Panc1 (cell line): ENCODE results near the gene ZNF654. TPM values are rescaled to one million over a fixed set of nuclear protein-coding genes. Genes with fewer than 3 reads are reported as not detected.

Experiments
- ATAC-seq: fragments of 200-7000 bp; cut with Tn5 transposase; 2 replicates; pipeline ENCODE4 v1.9.1; 2020; ENCODE audit warnings: mild to moderate bottlenecking, moderate library complexity
- BruUV-seq: library from RNA; stranded (reverse); fragments of 400-500 nt; replicated peaks from 2 replicates; lab custom pipeline; 2021; lab: Mats Ljungman, UMichigan
- CTCF ChIA-PET: fragments of 300-600 bp; sonication (Branson Sonifier 250); formaldehyde crosslinking; loops from one replicate; lab custom pipeline; 2022; ENCODE audit warnings: antibody characterized with exemption; lab: Charles Lee
- POLR2A ChIA-PET: fragments of 300-600 bp; sonication (Branson Sonifier 250); formaldehyde crosslinking; loops from one replicate; lab custom pipeline; 2022; ENCODE audit warnings: antibody characterized with exemption; lab: Charles Lee
- DNase-seq: peaks from one replicate; pipeline ENCODE4 v3.0.0-alpha.2; 2010; ENCODE audit warnings: low read depth, low spot score
- H3K27ac ChIP-seq: 2 replicates; pipeline ENCODE4 v1.5.1; 2011; ENCODE audit warnings: mild to moderate bottlenecking, low read length, inconsistent platforms
- H3K27me3 ChIP-seq: fragments of 200-500 bp; sonication (Bioruptor generic); 2 replicates; pipeline ENCODE4 v1.6.0; 2014; ENCODE audit warnings: low read length, inconsistent platforms; ENCODE audit not compliant: control insufficient read depth, insufficient read depth
- H3K36me3 ChIP-seq: fragments of 200-500 bp; sonication (Bioruptor generic); 2 replicates; pipeline ENCODE4 v1.5.1; 2014; ENCODE audit warnings: inconsistent platforms, mild to moderate bottlenecking, low read length, moderate library complexity; ENCODE audit not compliant: control insufficient read depth, insufficient read depth
- H3K4me1 ChIP-seq: 2 replicates; pipeline ENCODE4 v1.5.1; 2011; ENCODE audit warnings: inconsistent platforms, mild to moderate bottlenecking, low read length, moderate library complexity; ENCODE audit not compliant: control insufficient read depth, insufficient read depth
- H3K4me3 ChIP-seq, 2 experiments: 2 replicates each; pipeline ENCODE4 v1.5.1; 2011 to 2012; ENCODE audit warnings: low read depth in 2 of 2, low read length in 2 of 2, mild to moderate bottlenecking in 2 of 2, inconsistent platforms in 1 of 2, moderate library complexity in 1 of 2
- H3K9me3 ChIP-seq: fragments of 200-500 bp; sonication (Bioruptor generic); 2 replicates; pipeline ENCODE4 v1.5.1; 2014; ENCODE audit warnings: low read depth, mild to moderate bottlenecking, inconsistent platforms, low read length, moderate library complexity; ENCODE audit not compliant: control insufficient read depth, insufficient read depth
- CTCF ChIP-seq: fragments of 450-650 bp; IDR thresholded peaks from 2 replicates; pipeline ENCODE4 v1.5.1; 2017; ENCODE audit warnings: mild to moderate bottlenecking
- POLR2AphosphoS5 ChIP-seq: IDR thresholded peaks from 2 replicates; pipeline ENCODE4 v1.6.1; 2012; ENCODE audit warnings: mild to moderate bottlenecking, low read depth, low read length, moderate library complexity
- REST ChIP-seq, 2 experiments: IDR thresholded peaks; 2 replicates each; pipeline ENCODE4 v1.6.1; 2011 to 2012; ENCODE audit warnings: low read depth in 2 of 2, control low read depth in 1 of 2, low read length in 1 of 2, mild to moderate bottlenecking in 1 of 2, moderate library complexity in 1 of 2; ENCODE audit not compliant: insufficient read depth in 1 of 2
- SIN3A ChIP-seq: IDR thresholded peaks from 2 replicates; pipeline ENCODE4 v1.6.1; 2012; ENCODE audit warnings: low read depth, mild to moderate bottlenecking, low read length, moderate library complexity, borderline replicate concordance; ENCODE audit not compliant: insufficient read depth
- TCF7L2 ChIP-seq: IDR thresholded peaks from 2 replicates; pipeline ENCODE4 v1.6.1; 2011; ENCODE audit warnings: mild to moderate bottlenecking, low read depth, low read length, inconsistent platforms
- in situ Hi-C: cut with HindIII; loops from 2 replicates; pipeline ENCODE4 v1.10.0; 2016; ENCODE audit warnings: low sequenced_read_pairs, low pct_unique_long_range_greater_than_20kb
- intact Hi-C: fragments of 100-400 bp; cut with micrococcal nuclease; formaldehyde crosslinking; loops from one replicate; pipeline ENCODE4 v1.10.0; 2022; ENCODE audit not compliant: unreplicated experiment
- total RNA-seq: library from RNA; stranded (reverse); gene quantifications from one replicate; pipeline ENCODE4 v1.2.1, GENCODE V29; 2021; ENCODE audit not compliant: unreplicated experiment

Gene ZNF654
- total RNA-seq, 1 experiment from 2014 or later = 10.0 TPM

GRCh38 chr3:88141458-88142083 is 82.5 kb downstream of the ZNF654 start:
- H3K36me3 ChIP-seq = peaks cover 8% of the 10 kb centered on the region
- no peaks in the 10 kb centered on the region for H3K9me3 ChIP-seq
- BruUV-seq = no TSS peak
- ChIA-PET POLR2A (no interaction called here), CTCF (no interaction called here)
- no peak for TF ChIP-seq POLR2AphosphoS5
- TF ChIP-seq SIN3A = no peak
- no peak for TF ChIP-seq CTCF
- TF ChIP-seq TCF7L2 = no peak
- no peak overlapping the region for H3K27ac ChIP-seq
- ATAC-seq (no peak), DNase-seq (no peak)
- intact Hi-C loops = no loop called here
- H3K27me3 ChIP-seq = no peaks in the 10 kb centered on the region
- in situ Hi-C loops = no loop called here
- no peaks in the 10 kb centered on the region for H3K4me1 ChIP-seq
- no peak overlapping the region for H3K4me3 ChIP-seq

GRCh38 chr3:88142094-88142624 is 83.1 kb downstream of the ZNF654 start:
- ATAC-seq = no peak
- Histone ChIP-seq H3K27ac (no peak overlapping the region), H3K4me1 (no peaks in the 10 kb centered on the region), H3K27me3 (no peaks in the 10 kb centered on the region), H3K36me3 (peaks cover 8% of the 10 kb centered on the region), H3K4me3 (no peak overlapping the region), H3K9me3 (no peaks in the 10 kb centered on the region)
- no TSS peak for BruUV-seq
- in situ Hi-C loops (no loop called here), intact Hi-C loops (no loop called here)
- DNase-seq = no peak
- TF ChIP-seq CTCF = no peak
- no peak for TF ChIP-seq POLR2AphosphoS5
- no peak for TF ChIP-seq TCF7L2
- no peak for TF ChIP-seq SIN3A
- TF ChIP-seq REST (IDR thresholded peaks at IDR 0.05; ENCODE audit: insufficient read depth in 1 of 2, low read depth in 2 of 2, low read length in 1 of 2) = no peak
- POLR2A ChIA-PET = no interaction called here
- CTCF ChIA-PET = no interaction called here
